HUES48 (cell line): ENCODE measurements around the gene KDM2A.

Experiments
- H3K27ac ChIP-seq: one replicate; pipeline ENCODE4 v1.7.0; 2013; ENCODE audit warnings: low read depth, low read length, inconsistent platforms
- H3K27me3 ChIP-seq: 2 replicates; pipeline ENCODE4 v1.6.1; 2013; ENCODE audit warnings: mild to moderate bottlenecking, low read length; ENCODE audit not compliant: control insufficient read depth, insufficient read depth
- H3K36me3 ChIP-seq: 2 replicates; pipeline ENCODE4 v1.6.1; 2013; ENCODE audit warnings: low read length; ENCODE audit not compliant: control insufficient read depth, insufficient read depth
- H3K4me1 ChIP-seq: 2 replicates; pipeline ENCODE4 v1.6.1; 2013; ENCODE audit warnings: mild to moderate bottlenecking, low read length; ENCODE audit not compliant: control insufficient read depth, insufficient read depth
- H3K4me3 ChIP-seq: 2 replicates; pipeline ENCODE4 v1.5.1; 2013; ENCODE audit warnings: mild to moderate bottlenecking, low read depth, low read length
- H3K9ac ChIP-seq: 2 replicates; pipeline ENCODE4 v1.6.1; 2013; ENCODE audit warnings: mild to moderate bottlenecking, low read depth, low read length, moderate library complexity
- H3K9me3 ChIP-seq: 2 replicates; pipeline ENCODE4 v1.6.1; 2013; ENCODE audit warnings: low read length; ENCODE audit not compliant: control insufficient read depth, insufficient read depth

KDM2A gene

GRCh38 chr11:67281552-67282150 is 162.6 kb downstream of the KDM2A start:
- H3K4me1 ChIP-seq: peaks cover 10% of the 10 kb centered on the region
- no peak overlapping the region for H3K4me3 ChIP-seq
- H3K9ac ChIP-seq: no peak overlapping the region
- no peaks in the 10 kb centered on the region for H3K27me3 ChIP-seq
- H3K36me3 ChIP-seq: peaks cover 71% of the 10 kb centered on the region
- no peaks in the 10 kb centered on the region for H3K9me3 ChIP-seq
- H3K27ac ChIP-seq: no peak overlapping the region

GRCh38 chr11:67282155-67282875 is 163.3 kb downstream of the KDM2A start:
- Histone ChIP-seq H3K27ac (no peak overlapping the region), H3K9ac (no peak overlapping the region), H3K36me3 (peaks cover 75% of the 10 kb centered on the region), H3K27me3 (no peaks in the 10 kb centered on the region), H3K4me3 (no peak overlapping the region), H3K9me3 (no peaks in the 10 kb centered on the region), H3K4me1 (peaks cover 4% of the 10 kb centered on the region)

DNA sequence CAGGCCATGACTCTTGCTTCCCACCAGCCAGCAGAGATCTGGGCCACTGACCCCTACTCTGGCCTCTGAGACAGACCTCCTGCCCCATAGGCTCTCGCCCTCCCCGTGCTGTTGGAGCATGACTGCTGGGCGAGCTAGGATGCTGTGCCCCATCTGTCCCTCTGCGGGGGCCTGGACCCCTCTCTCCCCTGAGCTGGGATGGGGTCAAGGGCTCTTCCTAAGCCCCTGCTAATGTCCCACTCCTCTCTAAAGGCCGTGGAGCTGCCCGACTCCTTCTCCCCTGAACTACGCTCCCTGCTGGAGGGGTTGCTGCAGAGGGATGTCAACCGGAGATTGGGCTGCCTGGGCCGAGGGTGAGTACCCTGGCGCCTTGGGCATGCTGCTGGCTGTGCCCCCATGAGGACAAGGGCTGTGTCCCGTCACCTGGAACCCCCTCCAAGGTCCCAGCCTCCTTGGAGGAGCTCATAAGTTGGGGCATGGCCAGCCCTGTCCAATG is 163.9 kb downstream of the KDM2A start:
- no peaks in the 10 kb centered on the region for H3K9me3 ChIP-seq
- H3K9ac ChIP-seq: no peak overlapping the region
- H3K36me3 ChIP-seq: peaks cover 75% of the 10 kb centered on the region
- peaks cover 4% of the 10 kb centered on the region for H3K4me1 ChIP-seq
- H3K27me3 ChIP-seq: no peaks in the 10 kb centered on the region
- no peak overlapping the region for H3K27ac ChIP-seq
- no peak overlapping the region for H3K4me3 ChIP-seq

GRCh38 chr11:67283481-67283963 is 164.5 kb downstream of the KDM2A start:
- Histone ChIP-seq H3K9me3 (no peaks in the 10 kb centered on the region), H3K27ac (no peak overlapping the region), H3K9ac (no peak overlapping the region), H3K4me1 (peaks cover 8% of the 10 kb centered on the region), H3K36me3 (peaks cover 75% of the 10 kb centered on the region), H3K27me3 (no peaks in the 10 kb centered on the region), H3K4me3 (no peak overlapping the region)

GRCh38 chr11:67284811-67285540 is 165.9 kb downstream of the KDM2A start:
- Histone ChIP-seq H3K36me3 (peaks cover 62% of the 10 kb centered on the region), H3K27ac (no peak overlapping the region)

GRCh38 chr11:67285541-67286498 is 166.8 kb downstream of the KDM2A start:
- Histone ChIP-seq H3K36me3 (peaks cover 54% of the 10 kb centered on the region), H3K4me1 (peaks cover 12% of the 10 kb centered on the region), H3K27me3 (no peaks in the 10 kb centered on the region), H3K9ac (no peak overlapping the region), H3K9me3 (no peaks in the 10 kb centered on the region), H3K27ac (no peak overlapping the region), H3K4me3 (no peak overlapping the region)

More at GRCh38 chr11:67284811-67285540, 165.9 kb downstream of the KDM2A start:
- Histone ChIP-seq H3K9me3 (no peaks in the 10 kb centered on the region), H3K9ac (no peak overlapping the region), H3K27me3 (no peaks in the 10 kb centered on the region), H3K4me1 (peaks cover 12% of the 10 kb centered on the region), H3K4me3 (no peak overlapping the region)

- Histone ChIP-seq H3K27me3 (no peaks in the 10 kb centered on the region), H3K36me3 (peaks cover 50% of the 10 kb centered on the region), H3K9ac (no peak overlapping the region), H3K4me1 (peaks cover 12% of the 10 kb centered on the region), H3K4me3 (no peak overlapping the region), H3K9me3 (no peaks in the 10 kb centered on the region), H3K27ac (no peak overlapping the region)
Observed at GRCh38 chr11:67286621-67287333, 167.7 kb downstream of the KDM2A start.

DNA sequence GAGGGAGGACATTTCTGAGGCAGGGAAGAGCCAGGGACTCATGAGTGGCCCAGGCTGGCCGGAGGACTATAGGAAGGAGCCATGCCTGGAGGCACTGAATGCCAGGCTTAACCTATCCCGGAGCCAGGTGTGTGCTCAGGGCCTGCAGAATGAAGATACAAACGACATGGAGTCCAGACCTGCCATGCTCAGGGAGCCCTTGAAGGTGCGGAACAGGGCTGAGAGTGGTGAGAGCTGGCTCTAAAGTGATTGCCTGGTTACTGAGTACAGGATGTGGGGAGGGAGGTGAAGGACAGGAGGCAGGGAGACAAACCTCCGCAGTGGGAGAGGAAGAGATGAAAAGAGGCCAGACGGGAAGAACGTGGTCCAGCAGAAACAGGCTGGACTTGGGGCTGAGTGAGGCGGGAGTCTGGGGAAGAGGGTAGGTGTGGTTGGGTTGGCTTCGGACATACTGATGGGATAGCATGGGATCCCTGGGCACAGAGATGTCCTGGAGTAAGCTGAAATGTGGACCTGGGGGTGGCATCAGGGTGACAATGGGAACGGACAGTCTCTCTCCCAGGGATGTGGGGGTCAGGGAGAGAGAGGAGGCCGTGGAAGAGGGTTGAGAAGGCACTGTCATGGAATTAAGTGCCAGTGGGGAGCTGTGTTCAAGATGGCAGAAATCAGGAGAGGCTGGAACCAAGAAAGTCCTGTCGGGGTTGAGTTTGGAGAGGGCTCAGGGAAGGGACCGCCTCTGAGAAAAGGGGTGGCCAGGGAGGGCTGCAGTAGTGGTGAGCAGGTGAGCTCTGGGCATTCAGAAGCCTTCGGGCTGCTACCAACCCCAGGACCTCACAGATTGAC is 168.5 kb downstream of the KDM2A start:
- peak overlapping the region; percentile 68 for H3K4me3 ChIP-seq
- no peaks in the 10 kb centered on the region for H3K27me3 ChIP-seq
- no peaks in the 10 kb centered on the region for H3K9me3 ChIP-seq
- peak overlapping the region; percentile 68; the same call in 1 of the 2 replicates for H3K9ac ChIP-seq
- H3K36me3 ChIP-seq: peaks cover 49% of the 10 kb centered on the region
- H3K27ac ChIP-seq: peak overlapping the region; percentile 95
- H3K4me1 ChIP-seq: peaks cover 12% of the 10 kb centered on the region

DNA sequence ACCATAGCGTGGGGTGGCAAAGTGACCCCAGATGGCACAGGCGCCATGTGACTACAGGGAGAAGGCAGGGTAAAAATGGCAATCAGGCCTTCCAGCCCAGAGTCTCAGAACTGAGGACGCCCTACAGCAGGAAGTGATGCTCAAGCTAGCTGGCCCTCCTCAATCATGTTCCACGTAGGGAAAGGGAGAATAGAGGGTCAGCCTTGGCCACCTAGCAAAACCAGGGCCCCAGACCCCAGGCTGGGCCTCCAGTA is 169.1 kb downstream of the KDM2A start:
- H3K9ac ChIP-seq: peak overlapping the region; percentile 68; the same call in 1 of the 2 replicates
- H3K9me3 ChIP-seq: no peaks in the 10 kb centered on the region
- H3K4me1 ChIP-seq: peaks cover 12% of the 10 kb centered on the region
- peak overlapping the region; percentile 95 for H3K27ac ChIP-seq
- peaks cover 46% of the 10 kb centered on the region for H3K36me3 ChIP-seq
- H3K27me3 ChIP-seq: no peaks in the 10 kb centered on the region
- peak overlapping the region; percentile 68 for H3K4me3 ChIP-seq
